ENCODE results near the gene RERG.

RERG gene

GRCh38 chr12:15122344-15122743 is 98.9 kb downstream of the RERG start:
- TF ChIP-seq MAX (IDR thresholded peaks at IDR 0.05) (no peak), YY1 (IDR thresholded peaks at IDR 0.05; ENCODE audit: low read depth) (no peak), USF1 (IDR thresholded peaks at IDR 0.05) (no peak), EGR1 (IDR thresholded peaks at IDR 0.05) (no peak), CREB1 (IDR thresholded peaks at IDR 0.05; ENCODE audit: low read depth) (no peak), TCF12 (IDR thresholded peaks at IDR 0.05; ENCODE audit: low read depth) (no peak)

- no peak for TF ChIP-seq EP300 (IDR thresholded peaks at IDR 0.05; ENCODE audit: borderline replicate concordance)
- no peak for TF ChIP-seq CREB1 (IDR thresholded peaks at IDR 0.05; ENCODE audit: low read depth)
- TF ChIP-seq YY1 (IDR thresholded peaks at IDR 0.05; ENCODE audit: low read depth), result no peak
- TF ChIP-seq TCF12 (IDR thresholded peaks at IDR 0.05; ENCODE audit: low read depth), result no peak
- no peak for TF ChIP-seq TAF1 (IDR thresholded peaks at IDR 0.05; ENCODE audit: low read depth)
- no peak for TF ChIP-seq REST (IDR thresholded peaks at IDR 0.05; ENCODE audit: low read depth)
- TF ChIP-seq EGR1 (IDR thresholded peaks at IDR 0.05), result no peak
- no peak for TF ChIP-seq USF1 (IDR thresholded peaks at IDR 0.05)
- no peak for TF ChIP-seq MAX (IDR thresholded peaks at IDR 0.05)
- TF ChIP-seq TEAD4 (IDR thresholded peaks at IDR 0.05), result no peak
- no peak for TF ChIP-seq FOXM1 (IDR thresholded peaks at IDR 0.05; ENCODE audit: borderline replicate concordance, low read depth)
- TF ChIP-seq CEBPB (IDR thresholded peaks at IDR 0.05), result no peak
- TF ChIP-seq ZBTB7A (IDR thresholded peaks at IDR 0.05; ENCODE audit: low read depth), result no peak
- no peak for TF ChIP-seq RAD21 (IDR thresholded peaks at IDR 0.05; ENCODE audit: low read depth)
- TF ChIP-seq NFIC (IDR thresholded peaks at IDR 0.05), result no peak
Observed at GRCh38 chr12:15118955-15119354, 102.3 kb downstream of the RERG start.

GRCh38 chr12:15116983-15117382 is 104.2 kb downstream of the RERG start:
- TF ChIP-seq TAF1 (IDR thresholded peaks at IDR 0.05; ENCODE audit: low read depth) (no peak), REST (IDR thresholded peaks at IDR 0.05; ENCODE audit: low read depth) (no peak), TCF12 (IDR thresholded peaks at IDR 0.05; ENCODE audit: low read depth) (no peak), RAD21 (IDR thresholded peaks at IDR 0.05; ENCODE audit: low read depth) (no peak), CREB1 (IDR thresholded peaks at IDR 0.05; ENCODE audit: low read depth) (no peak), EGR1 (IDR thresholded peaks at IDR 0.05) (no peak), NFIC (IDR thresholded peaks at IDR 0.05) (no peak), FOXM1 (IDR thresholded peaks at IDR 0.05; ENCODE audit: borderline replicate concordance, low read depth) (no peak), TEAD4 (IDR thresholded peaks at IDR 0.05) (no peak), USF1 (IDR thresholded peaks at IDR 0.05) (no peak), CEBPB (IDR thresholded peaks at IDR 0.05) (no peak), ZBTB7A (IDR thresholded peaks at IDR 0.05; ENCODE audit: low read depth) (no peak)

GRCh38 chr12:15116086-15116485 is 105.1 kb downstream of the RERG start:
- TF ChIP-seq FOXM1 (IDR thresholded peaks at IDR 0.05; ENCODE audit: borderline replicate concordance, low read depth) (no peak), YY1 (IDR thresholded peaks at IDR 0.05; ENCODE audit: low read depth) (no peak), CEBPB (IDR thresholded peaks at IDR 0.05) (no peak), RAD21 (IDR thresholded peaks at IDR 0.05; ENCODE audit: low read depth) (no peak), REST (IDR thresholded peaks at IDR 0.05; ENCODE audit: low read depth) (no peak), EP300 (IDR thresholded peaks at IDR 0.05; ENCODE audit: borderline replicate concordance) (no peak), EGR1 (IDR thresholded peaks at IDR 0.05) (no peak), USF1 (IDR thresholded peaks at IDR 0.05) (no peak), MAX (IDR thresholded peaks at IDR 0.05) (no peak), TAF1 (IDR thresholded peaks at IDR 0.05; ENCODE audit: low read depth) (no peak), ZBTB7A (IDR thresholded peaks at IDR 0.05; ENCODE audit: low read depth) (no peak), NFIC (IDR thresholded peaks at IDR 0.05) (no peak), TCF12 (IDR thresholded peaks at IDR 0.05; ENCODE audit: low read depth) (no peak), CREB1 (IDR thresholded peaks at IDR 0.05; ENCODE audit: low read depth) (no peak), TEAD4 (IDR thresholded peaks at IDR 0.05) (no peak)
